Keratinocyte (primary cell): ENCODE data around the gene IFNL1. TPM values are rescaled to one million over a fixed set of nuclear protein-coding genes. Genes with fewer than 3 reads are reported as not detected.
"Not testable (repeated sequence)": the region's sequence is repeated elsewhere in the genome, so short reads cannot be mapped to it uniquely, and the experiment has no call there.

Source experiments
- DNase-seq: peaks from one replicate; pipeline ENCODE4 v3.0.0-alpha.2; 2011; ENCODE audit warnings: low read depth, missing footprints, low spot score
- FAIRE-seq: peaks from 2 replicates; lab custom pipeline; 2011; peaks lifted over from hg19 to GRCh38; lab: Jason Lieb, UNC
- H2AFZ ChIP-seq: 2 replicates; pipeline ENCODE4 v1.6.0; 2012; ENCODE audit warnings: low read length, control low read depth, inconsistent platforms; ENCODE audit not compliant: control insufficient read depth
- H3K27ac ChIP-seq: 2 replicates; pipeline ENCODE4 v1.5.1; 2011; ENCODE audit warnings: low read length; ENCODE audit not compliant: control insufficient read depth, insufficient read depth
- H3K27me3 ChIP-seq: 3 replicates; pipeline ENCODE4 v1.6.0; 2011; ENCODE audit warnings: low read length; ENCODE audit not compliant: control insufficient read depth, insufficient read depth; ENCODE audit errors: extremely low read depth
- H3K36me3 ChIP-seq, 2 experiments: 2 replicates in 1 of 2; 3 replicates in 1 of 2; pipeline ENCODE4 v1.5.1; 2011; ENCODE audit warnings: low read length in 2 of 2, mild to moderate bottlenecking in 1 of 2; ENCODE audit not compliant: control insufficient read depth in 2 of 2, insufficient read depth in 2 of 2; ENCODE audit errors: extremely low read depth in 1 of 2
- H3K4me1 ChIP-seq: 3 replicates; pipeline ENCODE4 v1.5.1; 2011; ENCODE audit warnings: low read length; ENCODE audit not compliant: control insufficient read depth, insufficient read depth; ENCODE audit errors: extremely low read depth
- H3K4me2 ChIP-seq: 3 replicates; pipeline ENCODE4 v1.6.0; 2011; ENCODE audit warnings: low read depth, low read length; ENCODE audit not compliant: control insufficient read depth, insufficient read depth; ENCODE audit errors: extremely low read depth
- H3K4me3 ChIP-seq, 3 experiments: fragments of 200-600 bp in 1 of 3; sonication (generic) in 1 of 3; 2 replicates in 2 of 3; 3 replicates in 1 of 3; pipeline ENCODE4 v1.5.1; 2011 to 2016; ENCODE audit warnings: low read length in 3 of 3, mild to moderate bottlenecking in 3 of 3, control low read depth in 2 of 3, inconsistent platforms in 1 of 3, low read depth in 1 of 3, mixed read lengths in 1 of 3, mixed run types in 1 of 3, moderate library complexity in 1 of 3; ENCODE audit not compliant: control insufficient read depth in 2 of 3, insufficient read depth in 2 of 3; ENCODE audit errors: extremely low read depth in 1 of 3
- H3K79me2 ChIP-seq: 2 replicates; pipeline ENCODE4 v1.6.0; 2012; ENCODE audit warnings: low read length; ENCODE audit not compliant: control insufficient read depth, insufficient read depth
- H3K9ac ChIP-seq: 3 replicates; pipeline ENCODE4 v1.6.0; 2011; ENCODE audit warnings: low read length; ENCODE audit not compliant: control insufficient read depth, insufficient read depth; ENCODE audit errors: extremely low read depth
- H3K9me1 ChIP-seq: 3 replicates; pipeline ENCODE4 v1.6.0; 2011; ENCODE audit warnings: low read length; ENCODE audit not compliant: control insufficient read depth, insufficient read depth; ENCODE audit errors: extremely low read depth
- H3K9me3 ChIP-seq: 2 replicates; pipeline ENCODE4 v1.5.1; 2012; ENCODE audit warnings: low read depth, low read length; ENCODE audit not compliant: control insufficient read depth
- H4K20me1 ChIP-seq: 3 replicates; pipeline ENCODE4 v1.6.0; 2011; ENCODE audit warnings: low read length; ENCODE audit not compliant: control insufficient read depth, insufficient read depth; ENCODE audit errors: extremely low read depth
- CTCF ChIP-seq, 3 experiments: IDR thresholded peaks in 1 of 3; conservative IDR thresholded peaks in 1 of 3; optimal IDR thresholded peaks in 1 of 3; 2 replicates in 2 of 3; 3 replicates in 1 of 3; pipeline versions ENCODE3 to v1.5.1; 2011; ENCODE audit warnings: low read length in 3 of 3, mild to moderate bottlenecking in 3 of 3, moderate library complexity in 2 of 3, control low read depth in 1 of 3, inconsistent platforms in 1 of 3; ENCODE audit not compliant: insufficient read depth in 2 of 3; ENCODE audit errors: extremely low read depth in 1 of 3
- EZH2 ChIP-seq: IDR thresholded peaks from one replicate; pipeline ENCODE4 v1.6.1; 2012; ENCODE audit warnings: inconsistent platforms, mild to moderate bottlenecking, low read length, moderate library complexity
- dilution Hi-C: fragments of 300-500 bp; cut with MboI; formaldehyde crosslinking; loops from one replicate; pipeline ENCODE4 v1.7.0; 2020; ENCODE audit warnings: low sequenced_read_pairs; ENCODE audit not compliant: extremely low pct_ligation_motif_present
- polyA plus RNA-seq, 5 experiments: library from polyadenylated mRNA; depleted of rRNA in 3 of 5; stranded (reverse) in 3 of 5; stranded (forward) in 1 of 5; unstranded in 1 of 5; fragments of >200 nt; gene quantifications; 1 replicate in 1 of 5; 2 replicates in 3 of 5; 3 replicates in 1 of 5; pipeline versions ENCODE4 v1.2.1 to v1.2.3, GENCODE V29; 2011 to 2012; ENCODE audit warnings: missing spikeins in 2 of 5, low read depth in 1 of 5, low replicate concordance in 1 of 5

The IFNL1 gene
- polyA plus RNA-seq, 1 donor (not counting 4 experiments of a cell fraction or from before 2014, with no cell fraction given), result not detected

GRCh38 chr19:39270036-39270871 lies 26.0 kb upstream of the IFNL1 start:
- no peaks in the 10 kb centered on the region for H3K9me3 ChIP-seq
- H3K9ac ChIP-seq, result no peak overlapping the region
- H3K36me3 ChIP-seq, result no peaks in the 10 kb centered on the region
- H3K9me1 ChIP-seq, result no peaks in the 10 kb centered on the region
- H3K79me2 ChIP-seq, result no peaks in the 10 kb centered on the region
- FAIRE-seq (no peak), DNase-seq (no peak)
- H3K4me1 ChIP-seq, result no peaks in the 10 kb centered on the region
- no peak overlapping the region for H3K27ac ChIP-seq
- dilution Hi-C loops, result no loop called here
- H4K20me1 ChIP-seq, result no peaks in the 10 kb centered on the region
- H2AFZ ChIP-seq, result no peak overlapping the region
- H3K4me3 ChIP-seq, result no peak overlapping the region
- peaks cover 4% of the 10 kb centered on the region for H3K27me3 ChIP-seq
- TF ChIP-seq CTCF (optimal IDR thresholded peaks at IDR 0.05 in 1 of 3, IDR thresholded peaks at IDR 0.05 in 1 of 3, conservative IDR thresholded peaks at IDR 0.05 in 1 of 3; ENCODE audit: extremely low read depth in 1 of 3, insufficient read depth in 2 of 3, low read length in 3 of 3) (no peak), EZH2 (no peak)
- no peak overlapping the region for H3K4me2 ChIP-seq

DNA sequence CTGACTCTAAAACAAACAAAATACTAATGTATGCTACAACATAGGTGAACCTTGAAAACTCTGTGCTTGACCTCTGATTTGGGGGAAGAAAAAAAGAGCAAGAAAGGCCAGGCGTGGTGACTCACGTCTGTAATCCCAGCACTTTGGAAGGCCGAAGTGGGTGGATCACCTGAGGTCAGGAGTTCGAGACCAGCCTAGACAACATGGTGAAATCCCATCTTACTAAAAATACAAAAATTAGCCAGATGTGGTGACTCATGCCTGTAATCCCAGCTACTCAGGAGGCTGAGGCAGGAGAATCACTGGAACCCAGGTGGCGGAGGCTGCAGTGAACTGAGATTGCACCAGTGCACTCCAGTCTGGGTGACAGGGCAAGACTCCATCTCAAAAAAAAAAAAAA lies 22.3 kb upstream of the IFNL1 start:
- dilution Hi-C loops, H4K20me1 ChIP-seq, H3K79me2 ChIP-seq, FAIRE-seq, H3K4me1 ChIP-seq, DNase-seq, H2AFZ ChIP-seq, H3K4me2 ChIP-seq, H3K9me3 ChIP-seq, H3K9me1 ChIP-seq, H3K4me3 ChIP-seq, H3K36me3 ChIP-seq, H3K27ac ChIP-seq, H3K9ac ChIP-seq: not testable (repeated sequence)
- peaks cover 16% of the 10 kb centered on the region for H3K27me3 ChIP-seq
